ENCODE measurements around the gene ZNF420.
"Not testable (repeated sequence)": the region's sequence is repeated elsewhere in the genome, so short reads cannot be mapped to it uniquely, and the experiment has no call there.

Gene ZNF420

DNA sequence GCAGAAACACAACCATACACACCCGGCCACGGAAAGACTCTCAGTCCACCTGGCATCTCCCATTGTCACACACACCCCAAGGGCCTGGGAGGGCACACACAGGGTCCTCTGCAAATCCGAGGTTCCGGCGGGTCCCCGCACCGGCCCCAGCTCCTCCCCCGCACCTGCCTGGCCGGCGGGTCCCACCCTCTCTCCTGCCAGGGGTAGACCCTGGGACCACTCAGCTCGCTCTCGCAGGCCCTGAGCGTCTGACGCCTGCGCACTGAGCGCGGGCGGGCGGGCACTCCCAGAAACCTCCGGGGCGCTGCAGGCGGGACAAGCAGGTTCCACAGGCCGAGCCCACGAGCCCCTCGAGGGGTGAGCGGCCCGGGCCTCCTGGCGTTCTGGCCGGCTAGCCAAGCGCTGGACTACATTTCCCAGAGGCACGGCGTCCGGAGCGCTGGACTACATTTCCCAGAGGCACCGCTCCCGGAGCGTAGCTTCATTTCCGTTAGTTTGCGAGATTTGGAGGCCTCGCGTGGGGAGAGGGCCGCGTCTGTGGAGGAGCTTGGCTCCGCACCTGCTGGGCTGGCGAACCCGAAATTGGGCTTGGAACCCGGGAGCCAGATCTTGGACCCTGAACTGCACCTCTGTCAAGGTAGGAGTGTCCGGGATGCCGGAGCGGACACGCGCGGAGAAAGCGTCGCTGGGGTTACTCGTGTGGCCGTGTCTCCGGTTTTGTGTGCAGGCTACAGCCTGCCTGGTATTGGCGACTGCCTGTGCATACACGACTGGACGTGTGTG is at the start of gene ZNF420:
Gene ZNF420, plus strand, starts transcription at position 500 of the 783 bp plus-strand sequence. CDS start 10,686 bp downstream, outside the sequence.
- ATAC-seq (replicated peaks; ENCODE audit: extremely low read depth, poor library complexity, severe bottlenecking) (peak; percentile 93), DNase-seq (ENCODE audit: low spot score in 2 of 2) (peak; percentile 78 to 86)
- no peaks in the 10 kb centered on the region for H3K27me3 Mint-ChIP-seq
- peak within 1 kb of the TSS; percentile 96 for H3K27ac Mint-ChIP-seq (ENCODE audit: low read depth)
- peaks cover 37% of the 10 kb centered on the region for H3K4me1 Mint-ChIP-seq
- H3K4me3 Mint-ChIP-seq, result peak within 1 kb of the TSS; percentile 96
- H3K36me3 Mint-ChIP-seq (ENCODE audit: insufficient read depth), result peaks cover 14% of the 10 kb centered on the region
- peaks cover 7% of the 10 kb centered on the region for H3K9me3 Mint-ChIP-seq

- Mint-ChIP-seq H3K27me3 (no peaks in the 10 kb centered on the region), H3K4me1 (no peaks in the 10 kb centered on the region), H3K36me3 (ENCODE audit: insufficient read depth) (peaks cover 2% of the 10 kb centered on the region), H3K9me3 (peaks cover 18% of the 10 kb centered on the region), H3K27ac (ENCODE audit: low read depth) (no peak overlapping the region), H3K4me3 (no peak overlapping the region)
- no peak for ATAC-seq (replicated peaks; ENCODE audit: extremely low read depth, poor library complexity, severe bottlenecking)
- no peak for DNase-seq (ENCODE audit: low spot score in 2 of 2)
Measured at GRCh38 chr19:37045140-37045539, 33.1 kb upstream of the ZNF420 start.

DNA sequence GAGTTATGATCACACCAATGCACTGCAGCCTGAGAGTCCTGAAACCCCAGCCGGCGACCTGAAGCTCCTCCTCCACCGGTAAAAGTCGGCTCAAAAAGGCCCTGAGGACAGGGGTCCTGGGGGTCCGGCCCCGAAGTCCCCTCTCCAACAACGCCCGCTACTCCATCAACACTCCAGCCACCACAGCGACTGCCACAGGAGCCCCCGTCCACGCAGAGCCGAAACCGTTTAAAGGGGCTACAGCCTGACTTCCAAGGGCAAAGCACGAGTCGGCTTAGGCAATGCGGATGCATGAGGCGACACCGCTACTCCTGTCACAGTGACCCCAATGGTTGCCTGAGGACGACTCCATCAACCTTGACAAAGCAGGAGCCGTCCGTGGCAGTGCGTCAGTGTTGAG is 22.9 kb upstream of the ZNF420 start:
- Mint-ChIP-seq H3K27ac (ENCODE audit: low read depth) (no peak overlapping the region), H3K4me1 (no peaks in the 10 kb centered on the region), H3K9me3 (peaks cover 39% of the 10 kb centered on the region), H3K4me3 (no peak overlapping the region), H3K36me3 (ENCODE audit: insufficient read depth) (no peaks in the 10 kb centered on the region), H3K27me3 (no peaks in the 10 kb centered on the region)
- ATAC-seq (replicated peaks; ENCODE audit: extremely low read depth, poor library complexity, severe bottlenecking) (no peak), DNase-seq (ENCODE audit: low spot score in 2 of 2) (no peak)

DNA sequence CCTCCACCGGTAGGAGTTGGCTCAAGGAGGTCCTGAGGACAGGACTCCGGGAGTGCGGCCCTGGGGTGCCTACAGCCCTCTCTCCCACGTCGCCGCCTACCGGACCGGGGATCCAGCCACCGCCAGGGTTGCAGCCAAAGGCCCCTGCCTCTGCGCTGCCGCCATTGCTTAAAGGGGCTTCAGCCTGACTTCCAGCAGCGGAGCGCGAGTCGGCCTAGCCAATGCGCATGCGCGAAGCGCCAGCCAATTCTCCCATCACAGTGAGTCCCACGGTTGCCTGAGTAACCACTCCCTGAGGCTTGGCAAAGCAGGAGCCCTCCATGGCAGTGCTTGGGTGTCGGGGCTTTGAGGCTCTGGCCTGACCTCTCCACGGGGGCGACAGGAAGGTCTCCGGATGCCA is 21.5 kb upstream of the ZNF420 start:
- Mint-ChIP-seq H3K27ac (ENCODE audit: low read depth) (no peak overlapping the region), H3K27me3 (no peaks in the 10 kb centered on the region), H3K36me3 (ENCODE audit: insufficient read depth) (no peaks in the 10 kb centered on the region), H3K9me3 (peaks cover 37% of the 10 kb centered on the region), H3K4me1 (no peaks in the 10 kb centered on the region), H3K4me3 (no peak overlapping the region)
- no peak for DNase-seq (ENCODE audit: low spot score in 2 of 2)
- no peak for ATAC-seq (replicated peaks; ENCODE audit: extremely low read depth, poor library complexity, severe bottlenecking)

DNA sequence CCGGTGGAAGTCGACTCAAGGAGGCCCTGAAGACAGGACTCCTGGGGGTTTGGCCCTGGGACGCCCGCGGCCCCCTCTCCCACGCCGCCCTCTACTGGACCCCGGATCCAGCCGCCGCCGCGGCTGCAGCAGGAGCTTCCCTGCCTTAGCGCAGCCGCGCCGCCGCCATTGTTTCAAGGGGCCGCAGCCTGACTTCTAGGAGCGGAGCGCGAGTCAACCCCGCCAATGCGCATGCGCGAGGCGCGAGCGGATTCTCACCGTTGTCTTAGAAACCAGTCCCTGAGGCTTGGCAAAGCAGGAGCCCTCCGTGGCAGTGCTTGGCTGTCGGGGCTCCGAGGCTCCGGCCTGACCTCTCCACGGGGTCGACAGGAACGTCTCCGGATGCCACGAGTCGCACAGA is 19.1 kb upstream of the ZNF420 start:
- no peak overlapping the region for H3K27ac Mint-ChIP-seq (ENCODE audit: low read depth)
- no peaks in the 10 kb centered on the region for H3K36me3 Mint-ChIP-seq (ENCODE audit: insufficient read depth)
- no peak overlapping the region for H3K4me3 Mint-ChIP-seq
- peaks cover 43% of the 10 kb centered on the region for H3K9me3 Mint-ChIP-seq
- no peak for ATAC-seq (replicated peaks; ENCODE audit: extremely low read depth, poor library complexity, severe bottlenecking)
- no peaks in the 10 kb centered on the region for H3K27me3 Mint-ChIP-seq
- DNase-seq (ENCODE audit: low spot score in 2 of 2), result no peak
- no peaks in the 10 kb centered on the region for H3K4me1 Mint-ChIP-seq

DNA sequence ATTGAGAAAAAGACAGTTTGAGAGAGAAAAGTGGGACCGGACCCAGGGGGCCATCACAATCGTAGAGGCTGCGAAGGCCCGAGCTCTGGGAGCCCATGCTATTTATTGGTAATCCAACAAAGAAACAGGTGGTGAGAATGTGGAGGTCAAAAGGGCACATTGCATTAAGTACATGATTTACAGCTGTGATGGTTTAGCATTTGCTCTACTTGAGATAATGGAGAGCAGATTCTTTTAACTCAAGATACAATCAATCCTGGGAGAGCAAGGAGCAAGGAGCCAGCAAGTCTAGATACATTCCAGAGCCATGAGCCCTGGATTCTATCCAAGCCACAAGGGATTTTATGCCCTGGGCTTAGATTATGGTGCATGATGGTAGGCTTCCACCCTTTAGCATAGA is 13.3 kb upstream of the ZNF420 start:
- H3K4me3 Mint-ChIP-seq; H3K36me3 Mint-ChIP-seq (ENCODE audit: insufficient read depth); H3K27me3 Mint-ChIP-seq: not testable (repeated sequence)

GRCh38 chr19:37074111-37074510 is 4.1 kb upstream of the ZNF420 start:
- Mint-ChIP-seq H3K9me3 (no peaks in the 10 kb centered on the region), H3K4me3 (no peak overlapping the region), H3K27ac (ENCODE audit: low read depth) (no peak overlapping the region), H3K4me1 (peaks cover 19% of the 10 kb centered on the region), H3K27me3 (no peaks in the 10 kb centered on the region), H3K36me3 (ENCODE audit: insufficient read depth) (peaks cover 12% of the 10 kb centered on the region)
- DNase-seq (ENCODE audit: low spot score in 2 of 2), result no peak
- no peak for ATAC-seq (replicated peaks; ENCODE audit: extremely low read depth, poor library complexity, severe bottlenecking)

More for the DNA sequence above, 13.3 kb upstream of the ZNF420 start:
- H3K27ac Mint-ChIP-seq (ENCODE audit: low read depth); DNase-seq (ENCODE audit: low spot score in 2 of 2); ATAC-seq (replicated peaks; ENCODE audit: extremely low read depth, poor library complexity, severe bottlenecking); H3K4me1 Mint-ChIP-seq: not testable (repeated sequence)
- H3K9me3 Mint-ChIP-seq, result peaks cover 22% of the 10 kb centered on the region

DNA sequence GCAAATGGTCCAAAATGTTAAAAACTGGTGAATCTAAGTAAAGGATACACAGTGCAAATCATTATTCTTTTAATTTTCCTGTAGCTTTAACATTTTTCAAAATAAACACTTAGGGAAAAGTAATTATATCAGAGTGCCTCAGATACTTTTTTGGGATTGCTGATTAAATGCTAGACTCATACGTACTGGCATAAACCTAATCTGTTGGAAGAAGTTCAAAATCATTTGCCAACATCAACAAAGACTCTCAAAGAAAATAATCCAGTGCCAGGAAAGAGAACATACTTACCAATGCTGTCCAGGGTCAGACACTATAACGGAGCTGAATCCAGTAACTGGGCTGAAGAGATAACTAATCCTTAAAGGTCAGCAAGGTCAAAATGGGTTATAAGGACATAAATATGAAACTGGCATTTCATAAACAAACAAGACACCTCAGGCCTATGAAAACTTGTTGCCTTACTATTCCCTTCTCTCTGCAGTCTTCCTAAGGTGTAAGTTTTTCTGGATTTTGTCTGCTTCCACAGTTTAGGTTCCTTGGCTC is 3.3 kb upstream of the ZNF420 start:
- no peak for DNase-seq (ENCODE audit: low spot score in 2 of 2)
- Mint-ChIP-seq H3K27ac (ENCODE audit: low read depth) (no peak overlapping the region), H3K4me3 (no peak overlapping the region), H3K27me3 (no peaks in the 10 kb centered on the region), H3K4me1 (peaks cover 25% of the 10 kb centered on the region), H3K9me3 (no peaks in the 10 kb centered on the region), H3K36me3 (ENCODE audit: insufficient read depth) (peaks cover 14% of the 10 kb centered on the region)
- ATAC-seq (replicated peaks; ENCODE audit: extremely low read depth, poor library complexity, severe bottlenecking), result no peak

- not testable (repeated sequence) for H3K4me3 Mint-ChIP-seq; ATAC-seq (replicated peaks; ENCODE audit: extremely low read depth, poor library complexity, severe bottlenecking); H3K27ac Mint-ChIP-seq (ENCODE audit: low read depth)
Measured at GRCh38 chr19:37076524-37076923, 1.7 kb upstream of the ZNF420 start.

GRCh38 chr19:37077501-37077933 is 716 bp upstream of the ZNF420 start:
- peaks cover 37% of the 10 kb centered on the region for H3K4me1 Mint-ChIP-seq
- no peak for ATAC-seq (replicated peaks; ENCODE audit: extremely low read depth, poor library complexity, severe bottlenecking)

More at GRCh38 chr19:37076524-37076923, 1.7 kb upstream of the ZNF420 start:
- not testable (repeated sequence) for H3K9me3 Mint-ChIP-seq; H3K27me3 Mint-ChIP-seq; DNase-seq (ENCODE audit: low spot score in 2 of 2)
- H3K36me3 Mint-ChIP-seq (ENCODE audit: insufficient read depth), result peaks cover 14% of the 10 kb centered on the region
- H3K4me1 Mint-ChIP-seq, result peaks cover 37% of the 10 kb centered on the region

DNA sequence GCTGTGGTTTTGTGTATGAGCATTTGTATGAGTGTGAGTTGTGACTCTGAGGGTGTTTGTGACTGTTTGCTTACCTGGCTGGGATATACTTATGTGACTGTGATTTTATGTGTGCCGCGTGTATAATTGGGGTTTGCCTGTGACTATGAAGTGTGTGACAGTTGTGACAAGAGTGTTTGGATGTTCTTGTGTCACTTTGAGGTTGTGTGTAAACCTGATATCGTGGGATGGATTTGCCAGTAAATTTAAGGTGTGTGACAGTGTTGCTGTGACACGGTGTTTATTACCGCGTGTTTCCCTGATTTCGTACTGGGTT is 442 bp downstream of the ZNF420 start:
- Mint-ChIP-seq H3K4me3 (peak overlapping the region; percentile 96), H3K27me3 (no peaks in the 10 kb centered on the region), H3K9me3 (peaks cover 7% of the 10 kb centered on the region), H3K36me3 (ENCODE audit: insufficient read depth) (peaks cover 14% of the 10 kb centered on the region), H3K27ac (ENCODE audit: low read depth) (peak overlapping the region; percentile 96), H3K4me1 (peaks cover 37% of the 10 kb centered on the region)
- no peak for DNase-seq (ENCODE audit: low spot score in 2 of 2)
- ATAC-seq (replicated peaks; ENCODE audit: extremely low read depth, poor library complexity, severe bottlenecking), result no peak

More at GRCh38 chr19:37077501-37077933, 716 bp upstream of the ZNF420 start:
- Mint-ChIP-seq H3K9me3 (peaks cover 5% of the 10 kb centered on the region), H3K27ac (ENCODE audit: low read depth) (peak overlapping the region; percentile 96), H3K36me3 (ENCODE audit: insufficient read depth) (peaks cover 14% of the 10 kb centered on the region), H3K27me3 (no peaks in the 10 kb centered on the region), H3K4me3 (peak overlapping the region; percentile 96)
- DNase-seq (ENCODE audit: low spot score in 2 of 2), result no peak

- H3K27ac Mint-ChIP-seq (ENCODE audit: low read depth), result peak overlapping the region; percentile 96
- H3K4me3 Mint-ChIP-seq, result peak overlapping the region; percentile 96
- peaks cover 37% of the 10 kb centered on the region for H3K4me1 Mint-ChIP-seq
- peaks cover 7% of the 10 kb centered on the region for H3K9me3 Mint-ChIP-seq
- no peak for ATAC-seq (replicated peaks; ENCODE audit: extremely low read depth, poor library complexity, severe bottlenecking)
- no peaks in the 10 kb centered on the region for H3K27me3 Mint-ChIP-seq
- peaks cover 14% of the 10 kb centered on the region for H3K36me3 Mint-ChIP-seq (ENCODE audit: insufficient read depth)
- no peak for DNase-seq (ENCODE audit: low spot score in 2 of 2)
Measured at GRCh38 chr19:37079238-37079637, 1.0 kb downstream of the ZNF420 start.

GRCh38 chr19:37082307-37082706 is 4.1 kb downstream of the ZNF420 start:
- Mint-ChIP-seq H3K4me3 (no peak overlapping the region), H3K27ac (ENCODE audit: low read depth) (no peak overlapping the region), H3K9me3 (peaks cover 23% of the 10 kb centered on the region), H3K4me1 (peaks cover 47% of the 10 kb centered on the region), H3K36me3 (ENCODE audit: insufficient read depth) (peaks cover 16% of the 10 kb centered on the region), H3K27me3 (no peaks in the 10 kb centered on the region)
- ATAC-seq (replicated peaks; ENCODE audit: extremely low read depth, poor library complexity, severe bottlenecking) (no peak), DNase-seq (ENCODE audit: low spot score in 2 of 2) (no peak)

Data from central memory CD8-positive, alpha-beta T cell (primary cell).